Bronchial smooth muscle cell (primary cell): ENCODE data around the gene UBE2L6. TPM values are rescaled to one million over a fixed set of nuclear protein-coding genes. Genes with fewer than 3 reads are reported as not detected.

Experiments
- total RNA-seq: library from RNA; depleted of rRNA; stranded (reverse); fragments of >200 nt; gene quantifications from 2 replicates; pipeline ENCODE4 v1.2.1, GENCODE V29; 2014

Gene UBE2L6
- total RNA-seq = 63.2 and 73.2 TPM in 2 replicates

GRCh38 chr11:57567515-57568329 lies at the start of gene UBE2L6:
TSS of gene UBE2L6 (minus strand) at chr11:57567672. CDS start at chr11:57567611, 61 bp downstream.

GRCh38 chr11:57597461-57597915 lies 30.0 kb upstream of the UBE2L6 start, which contains the start of gene SERPING1:
TSS of gene SERPING1 (plus strand) at chr11:57597685. CDS start at chr11:57598271, 586 bp downstream.

GRCh38 chr11:57536947-57537619 lies 30.4 kb downstream of the UBE2L6 start, which contains the start of gene SMTNL1:
TSS of gene SMTNL1 (plus strand) at chr11:57537595. CDS start at chr11:57542643, 5,048 bp downstream.

GRCh38 chr11:57530596-57531507 lies 36.6 kb downstream of the UBE2L6 start, which contains the start of gene TIMM10:
TSS of gene TIMM10 (minus strand) at chr11:57530754. CDS start at chr11:57530189, 565 bp downstream.

GRCh38 chr11:57515332-57516060 lies 52.0 kb downstream of the UBE2L6 start, which contains the start of gene SLC43A1:
TSS of gene SLC43A1 (minus strand) at chr11:57515702. CDS start at chr11:57514111, 1,591 bp downstream.

Other genes with a start within 250 kb of the UBE2L6 start
- gene TNKS1BP1, start 242.7 kb downstream of the UBE2L6 start, total RNA-seq = 72.7 and 81.8 TPM in 2 replicates
- 44.9 and 59.9 TPM in 2 replicates for gene SSRP1, start 231.8 kb downstream of the UBE2L6 start, total RNA-seq
- gene P2RX3, start 229.3 kb downstream of the UBE2L6 start, total RNA-seq = not detected in 2 replicates
- gene PRG3, start 186.5 kb downstream of the UBE2L6 start, total RNA-seq = not detected in 2 replicates
- not detected in 2 replicates for gene PRG2, start 177.0 kb downstream of the UBE2L6 start, total RNA-seq
- gene SLC43A3, start 140.6 kb downstream of the UBE2L6 start, total RNA-seq = 13.1 and 20.6 TPM in 2 replicates
- under 0.01 TPM in 2 replicates for gene RTN4RL2, start 107.1 kb downstream of the UBE2L6 start, total RNA-seq
- gene SLC43A1, start 52.0 kb downstream of the UBE2L6 start, total RNA-seq = 12.0 and 26.4 TPM in 2 replicates
- gene TIMM10, start 36.9 kb downstream of the UBE2L6 start, total RNA-seq = 47.3 and 55.0 TPM in 2 replicates
- gene SMTNL1, start 30.1 kb downstream of the UBE2L6 start, total RNA-seq = not detected in 2 replicates
- 5.5 and 7.6 TPM in 2 replicates for gene SERPING1, start 30.0 kb upstream of the UBE2L6 start, total RNA-seq
- gene YPEL4, start 82.2 kb upstream of the UBE2L6 start, total RNA-seq = 2.2 and 4.7 TPM in 2 replicates
- gene CLP1, start 90.1 kb upstream of the UBE2L6 start, total RNA-seq = 13.4 and 17.8 TPM in 2 replicates
- 18.4 and 20.0 TPM in 2 replicates for gene ZDHHC5, start 100.4 kb upstream of the UBE2L6 start, total RNA-seq
- gene MED19, start 144.5 kb upstream of the UBE2L6 start, total RNA-seq = 10.6 and 13.4 TPM in 2 replicates
- gene TMX2, start 144.9 kb upstream of the UBE2L6 start, total RNA-seq = 35.3 and 39.4 TPM in 2 replicates
- 50.1 and 88.9 TPM in 2 replicates for gene SELENOH, start 173.8 kb upstream of the UBE2L6 start, total RNA-seq
- gene BTBD18, start 184.1 kb upstream of the UBE2L6 start, total RNA-seq = not detected in 2 replicates
- gene CTNND1, start 194.1 kb upstream of the UBE2L6 start, total RNA-seq = 75.2 and 91.6 TPM in 2 replicates